Measurements from ENCODE around the gene TSC2. TPM values are rescaled to one million over a fixed set of nuclear protein-coding genes. Genes with fewer than 3 reads are reported as not detected.

Gene TSC2
- total and polyA plus RNA-seq, 2 of the 13 experiments (the other 11 are each of a cell fraction or from before 2014, with no cell fraction given): 19.6 to 40.4 TPM

DNA sequence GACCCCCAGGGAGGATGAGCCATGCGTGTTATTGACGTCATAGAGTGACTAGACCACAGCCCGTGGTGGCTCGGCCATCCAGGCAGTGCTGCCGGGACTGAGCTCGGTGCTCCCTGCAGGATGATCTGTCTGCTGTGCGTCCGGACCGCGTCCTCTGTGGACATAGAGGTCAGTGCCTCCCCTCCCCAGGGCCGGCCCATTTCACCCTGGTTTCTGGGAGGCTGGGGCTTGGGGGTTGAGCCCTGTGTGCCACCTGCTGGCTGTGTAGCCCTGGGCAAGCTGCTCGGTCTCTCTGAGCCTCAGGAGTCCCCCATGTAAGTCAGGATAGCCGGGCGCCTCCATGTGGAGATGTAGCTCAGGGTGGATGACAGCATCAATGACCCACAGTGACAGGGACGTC is 8.3 kb downstream of the TSC2 start (continued):
- TF ChIP-seq, protein P1, sequence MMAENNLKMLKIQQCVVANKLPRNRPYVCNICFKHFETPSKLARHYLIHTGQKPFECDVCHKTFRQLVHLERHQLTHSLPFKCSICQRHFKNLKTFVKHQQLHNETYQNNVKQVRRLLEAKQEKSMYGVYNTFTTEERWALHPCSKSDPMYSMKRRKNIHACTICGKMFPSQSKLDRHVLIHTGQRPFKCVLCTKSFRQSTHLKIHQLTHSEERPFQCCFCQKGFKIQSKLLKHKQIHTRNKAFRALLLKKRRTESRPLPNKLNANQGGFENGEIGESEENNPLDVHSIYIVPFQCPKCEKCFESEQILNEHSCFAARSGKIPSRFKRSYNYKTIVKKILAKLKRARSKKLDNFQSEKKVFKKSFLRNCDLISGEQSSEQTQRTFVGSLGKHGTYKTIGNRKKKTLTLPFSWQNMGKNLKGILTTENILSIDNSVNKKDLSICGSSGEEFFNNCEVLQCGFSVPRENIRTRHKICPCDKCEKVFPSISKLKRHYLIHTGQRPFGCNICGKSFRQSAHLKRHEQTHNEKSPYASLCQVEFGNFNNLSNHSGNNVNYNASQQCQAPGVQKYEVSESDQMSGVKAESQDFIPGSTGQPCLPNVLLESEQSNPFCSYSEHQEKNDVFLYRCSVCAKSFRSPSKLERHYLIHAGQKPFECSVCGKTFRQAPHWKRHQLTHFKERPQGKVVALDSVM (CRISPR knock-in tag; IDR thresholded peaks at IDR 0.05): no peak
- peak; percentile 21; the same call in 1 of the 2 replicates for TF ChIP-seq GABPB1 (CRISPR knock-in tag; IDR thresholded peaks at IDR 0.05)
- no peak for TF ChIP-seq ZNF672 (CRISPR knock-in tag; IDR thresholded peaks at IDR 0.05)
- TF ChIP-seq ZNF138 (CRISPR knock-in tag; IDR thresholded peaks at IDR 0.05; ENCODE audit: low read depth): no peak

DNA sequence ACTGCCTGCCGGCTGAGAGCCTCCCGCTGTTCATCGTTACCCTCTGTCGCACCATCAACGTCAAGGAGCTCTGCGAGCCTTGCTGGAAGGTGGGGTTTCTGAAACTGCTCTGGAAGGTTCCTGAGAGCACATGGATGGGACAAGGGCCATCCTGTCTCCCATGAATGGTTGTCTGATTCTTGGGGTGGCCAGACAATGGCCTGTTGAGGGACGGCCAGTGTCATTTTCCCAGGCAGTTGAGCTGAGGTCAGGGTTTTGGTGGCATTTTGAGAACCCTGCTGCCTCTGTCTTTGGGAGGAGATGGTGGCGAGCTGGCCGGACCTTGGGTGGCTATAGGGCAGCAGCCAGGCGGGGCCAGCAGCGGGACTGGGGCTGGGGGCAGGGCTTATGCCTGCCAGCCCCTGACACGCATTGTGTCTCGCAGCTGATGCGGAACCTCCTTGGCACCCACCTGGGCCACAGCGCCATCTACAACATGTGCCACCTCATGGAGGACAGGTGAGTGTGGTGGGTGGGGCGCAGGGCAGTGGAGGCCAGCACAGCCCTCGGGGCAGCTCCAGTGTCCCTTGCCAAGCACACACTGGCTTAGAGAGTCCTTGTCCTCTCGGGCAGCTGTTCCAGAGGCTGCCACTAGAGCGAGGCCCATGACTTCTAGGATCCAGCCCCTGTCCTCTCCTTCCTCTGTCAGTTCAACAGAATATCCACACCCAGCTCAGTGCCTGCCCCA is 9.1 kb downstream of the TSC2 start:
- Histone ChIP-seq H3K4me2 (ENCODE audit: low read depth, low read length) (no peak overlapping the region), H3K9me3 (ENCODE audit: low read length) (no peaks in the 10 kb centered on the region), H3K27ac (ENCODE audit: extremely low read length, insufficient read depth, low read length) (no peak overlapping the region), H4K20me1 (ENCODE audit: insufficient read depth, low read length) (no peaks in the 10 kb centered on the region), H3K4me1 (ENCODE audit: insufficient read depth, low read length) (no peaks in the 10 kb centered on the region), H3K4me3 (replicated peaks in 1 of 3; ENCODE audit: insufficient read depth in 1 of 3, low read depth in 2 of 3, low read length in 3 of 3) (no peak overlapping the region), H3K27me3 (ENCODE audit: control insufficient read depth in 1 of 2, insufficient read depth in 2 of 2, low read length in 2 of 2) (no peaks in the 10 kb centered on the region), H3K36me3 (replicated peaks in 1 of 2; ENCODE audit: control insufficient read depth in 1 of 2, insufficient read depth in 2 of 2, low read length in 2 of 2) (peaks cover 18 to 22% of the 10 kb centered on the region in 2 experiments; a peak in 3 of 5 replicates), H3K79me2 (ENCODE audit: insufficient read depth, low read length) (no peaks in the 10 kb centered on the region), H3K9ac (ENCODE audit: insufficient read depth, low read depth, low read length) (no peak overlapping the region), H2AFZ (ENCODE audit: low read length) (no peak overlapping the region)
- BruUV-seq (replicated peaks): no TSS peak
- DNase-seq (ENCODE audit: low spot score) (no peak), ATAC-seq (peak; percentile 79), FAIRE-seq (no peak)
- ChIA-PET CTCF (ENCODE audit: low intra/inter-chr PET ratio, low total read pairs) (interaction anchor here (1.5 to 3.1 kb wide), 2 partner anchors 34 to 53 kb away, joined by 5 to 15 read pairs; no protein-coding TSS in a partner anchor), POLR2A (interaction anchor here (1.8 to 2.3 kb wide), 3 partner anchors 21 to 98 kb away, joined by 7 to 14 read pairs (median 8); partner anchors contain the start of gene TRAF7)
- intact Hi-C loops (cut with micrococcal nuclease; ENCODE audit: unreplicated experiment) (loop anchor here (1.0 kb wide), 1 partner anchor 34 kb away; no protein-coding TSS in a partner anchor), in situ Hi-C loops (cut with HindIII; ENCODE audit: extremely low pct_ligation_motif_present, low pct_unique_long_range_greater_than_20kb) (loop anchor here (5.0 kb wide), 1 partner anchor 35 kb away; no protein-coding TSS in a partner anchor)
- TF ChIP-seq, protein P2, sequence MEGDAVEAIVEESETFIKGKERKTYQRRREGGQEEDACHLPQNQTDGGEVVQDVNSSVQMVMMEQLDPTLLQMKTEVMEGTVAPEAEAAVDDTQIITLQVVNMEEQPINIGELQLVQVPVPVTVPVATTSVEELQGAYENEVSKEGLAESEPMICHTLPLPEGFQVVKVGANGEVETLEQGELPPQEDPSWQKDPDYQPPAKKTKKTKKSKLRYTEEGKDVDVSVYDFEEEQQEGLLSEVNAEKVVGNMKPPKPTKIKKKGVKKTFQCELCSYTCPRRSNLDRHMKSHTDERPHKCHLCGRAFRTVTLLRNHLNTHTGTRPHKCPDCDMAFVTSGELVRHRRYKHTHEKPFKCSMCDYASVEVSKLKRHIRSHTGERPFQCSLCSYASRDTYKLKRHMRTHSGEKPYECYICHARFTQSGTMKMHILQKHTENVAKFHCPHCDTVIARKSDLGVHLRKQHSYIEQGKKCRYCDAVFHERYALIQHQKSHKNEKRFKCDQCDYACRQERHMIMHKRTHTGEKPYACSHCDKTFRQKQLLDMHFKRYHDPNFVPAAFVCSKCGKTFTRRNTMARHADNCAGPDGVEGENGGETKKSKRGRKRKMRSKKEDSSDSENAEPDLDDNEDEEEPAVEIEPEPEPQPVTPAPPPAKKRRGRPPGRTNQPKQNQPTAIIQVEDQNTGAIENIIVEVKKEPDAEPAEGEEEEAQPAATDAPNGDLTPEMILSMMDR (CRISPR knock-in tag; IDR thresholded peaks at IDR 0.05): peak; percentile 28; the same call in 1 of the 2 replicates
- TF ChIP-seq DR1 (CRISPR knock-in tag; IDR thresholded peaks at IDR 0.05) (no peak), ZNF672 (CRISPR knock-in tag; IDR thresholded peaks at IDR 0.05) (no peak), ZNF605 (CRISPR knock-in tag; IDR thresholded peaks at IDR 0.05) (no peak), HOXA7 (CRISPR knock-in tag; IDR thresholded peaks at IDR 0.05) (no peak), NCOA1 (CRISPR knock-in tag; IDR thresholded peaks at IDR 0.05) (no peak)
- TF ChIP-seq, protein P3, sequence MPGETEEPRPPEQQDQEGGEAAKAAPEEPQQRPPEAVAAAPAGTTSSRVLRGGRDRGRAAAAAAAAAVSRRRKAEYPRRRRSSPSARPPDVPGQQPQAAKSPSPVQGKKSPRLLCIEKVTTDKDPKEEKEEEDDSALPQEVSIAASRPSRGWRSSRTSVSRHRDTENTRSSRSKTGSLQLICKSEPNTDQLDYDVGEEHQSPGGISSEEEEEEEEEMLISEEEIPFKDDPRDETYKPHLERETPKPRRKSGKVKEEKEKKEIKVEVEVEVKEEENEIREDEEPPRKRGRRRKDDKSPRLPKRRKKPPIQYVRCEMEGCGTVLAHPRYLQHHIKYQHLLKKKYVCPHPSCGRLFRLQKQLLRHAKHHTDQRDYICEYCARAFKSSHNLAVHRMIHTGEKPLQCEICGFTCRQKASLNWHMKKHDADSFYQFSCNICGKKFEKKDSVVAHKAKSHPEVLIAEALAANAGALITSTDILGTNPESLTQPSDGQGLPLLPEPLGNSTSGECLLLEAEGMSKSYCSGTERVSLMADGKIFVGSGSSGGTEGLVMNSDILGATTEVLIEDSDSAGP (CRISPR knock-in tag; IDR thresholded peaks at IDR 0.05; ENCODE audit: borderline replicate concordance): 0 out of 2 replicates have a peak, but pooled peaks have one; percentile 5
- TF ChIP-seq, protein P4, sequence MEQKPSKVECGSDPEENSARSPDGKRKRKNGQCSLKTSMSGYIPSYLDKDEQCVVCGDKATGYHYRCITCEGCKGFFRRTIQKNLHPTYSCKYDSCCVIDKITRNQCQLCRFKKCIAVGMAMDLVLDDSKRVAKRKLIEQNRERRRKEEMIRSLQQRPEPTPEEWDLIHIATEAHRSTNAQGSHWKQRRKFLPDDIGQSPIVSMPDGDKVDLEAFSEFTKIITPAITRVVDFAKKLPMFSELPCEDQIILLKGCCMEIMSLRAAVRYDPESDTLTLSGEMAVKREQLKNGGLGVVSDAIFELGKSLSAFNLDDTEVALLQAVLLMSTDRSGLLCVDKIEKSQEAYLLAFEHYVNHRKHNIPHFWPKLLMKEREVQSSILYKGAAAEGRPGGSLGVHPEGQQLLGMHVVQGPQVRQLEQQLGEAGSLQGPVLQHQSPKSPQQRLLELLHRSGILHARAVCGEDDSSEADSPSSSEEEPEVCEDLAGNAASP (CRISPR knock-in tag; IDR thresholded peaks at IDR 0.05; ENCODE audit: borderline replicate concordance): no peak
- 93% methylated on average over 3 of the region's 19 CpGs for WGBS (ENCODE audit: low lambda C conversion rate)
